COLO829 (cell line): ENCODE data around the gene JCAD.
"Not testable (repeated sequence)": the region's sequence is repeated elsewhere in the genome, so short reads cannot be mapped to it uniquely, and the experiment has no call there.

Source experiments
- DNase-seq: peaks from one replicate; pipeline ENCODE4 v3.0.0; 2012; ENCODE audit warnings: low spot score

Gene JCAD

DNA sequence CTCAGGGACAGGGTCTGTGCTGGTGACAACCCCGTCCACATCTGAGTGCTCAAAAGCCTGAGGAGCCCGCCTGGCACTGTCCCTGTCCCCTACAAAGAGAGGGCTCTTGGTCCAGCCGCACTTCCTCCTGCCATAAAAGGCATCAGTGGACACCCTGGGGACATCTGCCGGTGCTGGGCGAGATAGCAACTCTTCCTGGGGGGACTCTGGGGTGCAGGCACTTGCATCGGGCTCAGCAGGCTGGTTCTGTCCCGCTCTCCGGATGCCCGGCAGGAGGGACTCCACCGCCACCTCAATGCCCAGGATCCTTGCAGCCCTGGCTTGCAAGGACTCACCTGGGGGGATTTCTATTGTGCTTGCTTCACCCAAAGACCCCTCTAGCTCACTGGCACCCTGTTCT is 32.8 kb downstream of the JCAD start:
- DNase-seq, result no peak

DNA sequence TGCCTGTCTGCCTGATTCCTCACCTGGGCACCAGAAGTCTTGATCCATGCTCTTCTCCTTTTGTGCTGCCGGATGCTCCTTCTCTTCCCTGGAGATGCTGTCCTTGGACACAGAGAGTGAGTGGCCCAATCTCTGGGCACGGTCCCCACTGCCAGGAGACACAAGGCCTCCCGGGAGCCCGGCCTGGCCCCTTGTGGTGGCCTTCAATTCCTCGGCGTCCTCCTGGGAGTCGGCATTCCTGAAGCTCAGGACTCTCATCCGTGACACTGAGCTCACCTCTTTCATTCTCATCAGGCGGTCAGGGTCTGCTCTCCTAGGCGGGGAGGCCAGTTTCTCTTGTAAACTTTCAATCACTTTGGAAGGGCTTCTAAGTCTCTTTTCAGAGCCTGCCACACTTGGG is 33.3 kb downstream of the JCAD start:
- DNase-seq, result no peak

DNA sequence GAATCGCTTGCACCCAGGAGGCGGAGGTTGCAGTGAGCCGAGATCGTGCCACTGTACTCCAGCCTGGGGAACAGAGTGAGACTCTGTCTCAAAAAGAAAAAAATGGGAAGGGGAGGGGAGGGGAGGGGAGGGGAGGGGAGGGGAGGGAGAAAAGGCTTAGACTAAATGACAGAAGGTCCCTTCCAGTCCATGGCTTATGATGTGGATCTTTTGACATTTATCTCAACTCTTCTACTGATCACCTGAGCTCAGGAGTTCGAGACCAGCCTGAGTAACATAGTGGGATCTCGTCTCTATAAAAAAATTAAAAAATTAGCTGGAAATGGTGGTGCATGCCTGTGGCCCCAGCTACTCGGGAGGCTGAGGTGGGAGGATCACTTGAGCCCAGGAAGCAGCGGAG is 34.0 kb downstream of the JCAD start:
- not testable (repeated sequence) for DNase-seq

DNA sequence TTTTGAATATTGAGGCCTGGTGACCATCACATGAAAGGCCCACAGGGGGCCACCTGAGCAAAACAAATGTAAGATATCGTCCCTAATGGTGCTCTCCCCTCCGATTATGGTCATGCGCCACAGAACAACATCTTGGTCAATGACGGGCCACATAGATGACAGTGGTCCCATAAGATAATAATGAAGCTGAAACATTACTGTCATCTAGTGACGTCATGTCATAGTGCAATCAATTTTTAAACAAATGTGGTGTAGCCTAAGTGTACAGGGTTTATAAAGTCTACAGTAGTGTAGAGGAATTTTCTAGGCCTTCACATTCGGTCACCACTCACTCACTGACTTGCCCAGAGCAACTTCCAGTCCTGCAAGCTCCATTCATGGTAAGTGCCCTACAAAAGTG is 36.8 kb downstream of the JCAD start:
- no peak for DNase-seq

DNA sequence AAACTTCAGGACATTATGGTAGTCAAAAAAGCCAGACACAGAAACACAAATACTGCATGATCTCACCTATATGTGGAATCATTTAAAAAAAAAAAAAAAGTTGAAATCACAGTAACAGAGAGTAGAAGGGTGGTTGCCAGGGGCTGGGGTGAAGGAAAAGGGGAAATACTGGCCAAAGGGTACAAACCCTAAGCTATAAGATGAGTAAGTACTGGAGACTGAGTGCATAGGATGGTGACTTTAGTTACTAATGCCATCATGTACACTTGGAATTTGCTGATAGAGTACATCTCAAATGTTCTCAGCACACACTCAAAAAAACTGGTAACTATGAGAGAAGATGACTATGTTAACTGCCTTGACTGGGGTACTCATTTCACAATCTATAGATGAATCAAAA is 39.9 kb downstream of the JCAD start:
- DNase-seq, result no peak

DNA sequence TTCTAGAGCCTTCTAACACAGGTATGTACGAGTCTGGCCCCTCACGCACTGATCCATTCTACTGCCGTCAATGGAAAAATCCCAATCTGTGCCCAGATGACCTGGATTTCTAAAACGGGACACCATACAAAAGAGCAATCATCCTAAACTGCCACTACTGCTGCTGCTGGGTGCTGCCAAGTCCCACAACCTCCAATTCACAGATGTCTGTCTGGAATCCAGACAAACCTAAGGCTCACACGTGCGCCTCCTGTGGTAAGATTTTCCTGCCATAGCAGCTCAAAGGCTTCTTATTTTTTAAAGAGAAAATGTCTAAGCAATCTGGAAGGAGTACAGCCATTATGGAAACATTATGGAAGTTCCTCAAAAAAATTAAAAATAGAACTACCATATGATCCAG is 40.9 kb downstream of the JCAD start:
- no peak for DNase-seq

DNA sequence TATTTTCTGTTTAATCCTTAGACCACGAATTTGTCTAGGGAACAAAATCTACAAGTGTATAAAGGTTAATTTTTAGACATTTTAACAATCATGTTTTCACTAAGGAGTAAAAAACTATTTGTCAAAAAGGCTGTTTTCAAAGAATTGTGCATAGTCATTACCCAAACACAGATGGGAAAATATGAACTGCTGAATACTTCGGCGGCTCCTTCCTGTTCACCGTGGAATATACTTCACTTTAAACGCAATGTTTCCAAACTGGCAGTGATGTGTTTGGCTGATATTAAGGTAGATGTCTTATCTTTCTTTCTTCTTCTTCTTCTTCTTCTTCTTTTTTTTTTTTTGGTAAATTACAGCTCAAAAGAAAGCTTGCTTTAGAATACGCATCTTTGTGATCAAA is 41.4 kb downstream of the JCAD start:
- DNase-seq, result no peak

DNA sequence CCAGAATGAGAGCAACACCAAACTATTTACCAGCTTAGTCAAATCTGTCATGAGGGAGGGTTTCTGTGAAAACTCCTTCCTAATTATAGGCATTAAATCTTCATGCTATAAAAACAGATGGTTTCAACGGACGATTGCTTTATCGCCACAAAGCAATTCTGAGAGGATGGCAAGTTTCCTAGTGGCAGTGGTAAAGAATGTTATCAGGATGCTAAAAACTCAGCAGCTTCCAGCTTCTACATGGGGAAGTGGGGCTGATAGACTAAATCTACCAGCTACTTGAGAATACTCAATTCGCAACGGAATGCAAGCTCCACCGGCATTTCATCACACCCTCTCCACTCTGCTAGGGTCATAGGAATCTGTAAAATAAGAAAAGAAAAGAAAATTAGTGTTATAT is 41.8 kb downstream of the JCAD start:
- no peak for DNase-seq

DNA sequence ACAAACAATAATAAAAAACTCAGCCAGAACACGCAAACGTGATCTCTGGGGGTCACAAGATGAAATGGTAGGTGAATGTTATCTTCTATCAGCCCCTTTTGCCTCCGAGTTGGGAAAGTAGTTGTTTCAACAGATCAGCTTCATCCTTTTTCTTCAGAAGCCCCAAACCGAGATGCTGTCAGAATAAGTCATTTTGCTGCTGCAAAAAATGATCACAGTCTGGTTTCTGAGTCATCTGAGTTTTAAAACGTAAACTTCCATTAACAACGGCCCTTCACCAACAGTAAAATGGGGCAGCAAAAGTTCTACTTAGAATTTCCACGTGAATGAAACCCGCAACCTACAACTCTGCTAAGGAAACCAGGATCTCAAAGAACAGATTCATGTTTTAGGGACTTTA is 44.9 kb downstream of the JCAD start:
- DNase-seq, result no peak

DNA sequence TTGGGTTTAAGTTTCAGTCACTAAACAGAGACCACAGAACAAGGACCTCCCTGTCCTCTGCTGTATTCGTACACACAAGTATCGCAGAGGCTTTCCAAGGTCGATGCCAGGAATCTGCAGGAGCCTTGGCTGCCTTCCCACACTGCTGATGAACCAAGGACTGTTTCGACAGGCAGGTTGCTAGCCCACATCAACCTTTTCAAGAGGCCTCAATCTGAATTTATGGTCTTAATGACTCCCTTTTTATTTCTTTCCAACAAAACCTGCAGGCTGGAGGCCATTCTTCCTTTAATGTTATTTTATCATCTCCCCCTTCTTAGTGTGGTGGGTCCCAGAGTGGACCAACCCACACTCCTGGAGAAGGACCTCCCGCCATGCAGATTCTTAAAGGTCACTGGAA is 45.6 kb downstream of the JCAD start:
- DNase-seq, result no peak

DNA sequence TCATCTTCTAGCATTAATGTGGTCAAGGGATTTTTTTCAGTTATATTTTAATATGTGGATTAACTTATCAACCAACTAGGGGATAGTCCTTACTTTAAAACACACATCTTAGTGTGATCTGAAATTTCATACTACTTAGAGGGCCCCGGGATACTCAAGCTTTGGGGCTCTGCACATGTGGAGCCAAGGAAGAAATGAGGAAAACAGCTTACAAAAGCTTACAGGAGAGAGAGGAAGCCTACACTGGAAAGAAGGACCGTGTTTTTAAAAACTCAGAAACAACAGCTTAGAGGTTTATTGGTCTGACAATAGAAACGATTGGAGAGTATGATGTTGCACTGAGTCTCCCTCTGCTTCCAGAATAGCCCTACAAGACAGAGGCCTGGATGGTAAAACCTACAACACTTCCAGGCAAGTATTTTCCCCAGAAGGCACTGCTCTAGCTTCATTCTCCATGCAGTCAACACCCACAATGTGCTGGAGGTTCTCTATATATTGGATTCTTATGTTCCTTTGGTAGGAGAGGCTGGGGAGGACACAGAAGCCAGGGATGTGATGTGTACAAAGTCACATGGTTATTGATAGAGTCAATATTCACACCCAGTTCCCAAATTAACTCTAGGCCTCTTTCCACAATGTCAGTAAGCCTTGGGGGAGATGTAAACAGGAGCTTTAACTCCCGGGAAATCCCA is 47.3 kb downstream of the JCAD start:
- no peak for DNase-seq

DNA sequence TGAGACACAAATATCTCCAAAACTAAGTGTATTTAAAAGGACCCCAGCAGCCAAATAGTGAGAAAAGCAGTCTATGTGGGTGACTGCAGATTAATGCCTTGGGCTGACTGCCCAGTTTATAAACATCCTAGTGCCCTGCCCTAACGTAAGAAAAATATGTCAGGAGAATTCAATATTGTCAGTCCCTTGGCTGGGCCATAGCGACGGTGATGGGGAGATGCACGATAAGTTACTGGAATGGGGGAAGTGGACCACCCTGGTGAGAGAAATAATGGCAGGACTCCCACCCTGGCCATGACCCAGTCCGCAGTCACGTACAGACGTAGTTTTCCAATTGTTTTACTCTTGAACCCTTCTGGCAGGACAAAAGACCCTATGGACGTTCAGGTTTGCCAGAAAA is 48.0 kb downstream of the JCAD start:
- DNase-seq, result no peak

DNA sequence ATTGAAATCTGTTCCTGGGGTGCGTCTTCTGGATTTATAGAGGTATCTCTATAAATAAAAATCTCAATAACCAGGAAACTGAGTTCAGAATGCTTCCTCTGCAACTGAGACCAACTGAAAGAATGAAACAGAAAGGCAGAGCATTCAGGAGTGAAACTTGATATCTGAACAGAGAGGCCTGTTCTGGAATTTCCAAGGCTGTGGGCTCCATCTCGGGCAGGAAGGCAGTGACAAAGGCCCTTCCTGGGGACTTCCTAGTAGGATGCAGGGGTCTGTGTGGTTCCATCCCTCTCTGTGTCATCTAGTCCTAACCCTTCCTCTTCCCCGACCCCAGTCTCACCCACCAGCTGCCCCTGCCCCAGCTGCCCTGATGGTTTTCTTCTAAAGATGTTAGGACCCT is 52.0 kb downstream of the JCAD start:
- DNase-seq, result no peak

DNA sequence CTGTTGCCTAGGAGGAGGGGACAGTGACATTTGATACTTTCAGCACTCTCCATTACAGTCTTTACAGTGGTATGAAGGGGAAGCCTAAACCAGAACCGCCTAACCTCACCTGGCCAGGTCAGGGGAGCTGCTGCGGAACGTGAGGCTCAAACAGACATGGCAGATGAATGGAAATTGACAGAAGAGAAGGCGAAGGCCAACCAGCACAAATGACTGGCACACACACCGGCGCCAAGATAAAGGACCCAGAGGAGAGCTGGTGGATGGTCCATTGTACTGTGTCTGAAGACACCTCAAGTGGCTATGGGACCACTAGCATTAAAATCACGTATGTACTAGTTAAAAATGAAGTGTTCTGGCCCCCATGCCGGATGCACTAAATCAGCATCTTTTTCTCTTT is 53.0 kb downstream of the JCAD start:
- DNase-seq, result no peak

DNA sequence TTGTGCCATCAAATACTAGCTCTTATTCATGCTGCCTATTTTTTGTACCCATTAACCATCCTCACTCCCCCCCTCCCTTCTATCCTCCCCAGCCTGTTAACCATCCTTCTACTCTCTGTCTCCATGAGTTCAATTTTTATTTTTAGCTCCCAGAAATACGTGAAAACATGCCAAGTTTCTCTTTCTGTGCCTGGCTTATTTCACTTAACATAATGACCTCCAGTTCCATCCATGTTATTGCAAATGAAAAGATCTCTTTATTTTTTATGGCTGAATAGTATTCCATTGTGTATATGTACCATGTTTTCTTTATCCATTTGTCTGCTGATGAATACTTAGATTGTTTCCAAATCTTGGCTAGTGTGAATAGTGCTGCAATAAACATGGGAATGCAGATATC is 54.3 kb downstream of the JCAD start:
- not testable (repeated sequence) for DNase-seq

DNA sequence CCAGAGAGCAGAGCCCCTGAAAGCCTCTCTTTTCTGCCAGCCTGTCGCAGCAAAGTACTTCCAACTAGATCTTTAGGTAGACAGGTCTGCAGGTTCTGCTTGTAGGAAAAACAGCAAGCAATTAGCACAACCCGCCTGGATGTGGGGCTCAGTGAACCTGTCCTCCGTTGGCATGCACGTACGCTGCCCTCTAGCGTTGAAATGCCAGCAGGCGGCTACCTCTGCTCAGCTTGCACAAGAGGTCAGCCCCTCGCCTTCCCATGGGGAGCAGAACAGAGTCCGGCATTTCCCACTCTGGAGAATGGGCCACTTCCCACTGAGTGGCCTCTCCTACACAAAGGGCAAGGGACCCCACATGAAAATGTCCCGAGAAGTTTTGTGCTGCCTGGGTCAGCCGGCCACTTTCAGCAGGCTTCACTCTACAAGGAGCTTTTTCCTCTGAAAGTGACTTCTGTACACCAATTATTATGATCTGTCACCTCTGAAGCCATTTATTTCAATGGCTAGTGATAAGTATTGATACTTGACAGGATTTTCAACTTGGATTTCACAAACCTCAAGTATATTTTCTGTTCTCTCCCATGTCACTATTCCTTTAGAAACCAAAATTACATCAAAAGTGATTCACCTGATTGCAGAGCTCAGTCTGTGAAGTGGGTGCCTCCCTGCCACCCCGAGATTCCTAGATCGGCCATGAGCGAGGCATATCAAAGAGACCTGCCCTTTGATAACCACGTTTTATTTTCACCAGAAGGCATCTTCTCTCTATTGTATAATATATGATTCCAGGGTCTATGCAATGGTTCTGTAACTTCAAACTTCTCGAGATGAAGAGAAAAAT is 56.7 kb downstream of the JCAD start:
- peak; percentile 62 for DNase-seq

DNA sequence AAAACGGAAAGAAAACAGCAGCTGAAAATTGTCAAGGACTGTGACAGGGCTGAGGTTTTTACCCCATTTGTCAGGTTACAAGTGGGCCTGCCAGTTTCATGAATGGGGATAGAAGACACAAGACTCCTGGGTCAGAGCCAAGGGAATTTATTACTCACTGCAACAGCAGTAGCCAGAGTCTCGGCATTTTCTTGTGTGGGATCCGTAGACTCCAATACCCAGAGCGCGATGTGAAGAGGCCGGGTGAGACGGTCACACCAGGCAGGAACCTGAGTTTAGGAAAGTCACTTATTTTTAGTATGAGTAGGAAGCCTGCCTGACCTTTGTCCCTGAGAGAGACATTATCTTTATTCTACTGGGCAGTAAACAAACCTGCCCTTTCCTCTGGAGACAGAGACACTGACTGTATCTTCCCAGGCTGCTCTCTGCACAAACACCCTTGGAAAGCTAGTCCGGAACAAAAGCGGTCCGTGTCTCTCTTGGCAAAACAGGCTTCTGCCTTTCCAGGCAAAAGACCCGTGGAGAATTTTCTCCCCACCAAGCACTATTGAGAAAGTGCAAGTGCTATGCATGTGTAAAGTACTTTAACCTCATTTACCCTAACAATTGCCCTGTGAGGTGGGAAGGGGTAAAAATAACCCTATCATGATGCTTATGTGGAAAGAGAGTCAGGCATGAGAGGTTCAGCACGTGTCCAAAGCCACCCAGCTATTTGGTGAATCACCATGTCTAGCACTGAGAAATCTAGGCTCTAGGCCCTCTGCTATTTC is 58.4 kb downstream of the JCAD start:
- no peak for DNase-seq

DNA sequence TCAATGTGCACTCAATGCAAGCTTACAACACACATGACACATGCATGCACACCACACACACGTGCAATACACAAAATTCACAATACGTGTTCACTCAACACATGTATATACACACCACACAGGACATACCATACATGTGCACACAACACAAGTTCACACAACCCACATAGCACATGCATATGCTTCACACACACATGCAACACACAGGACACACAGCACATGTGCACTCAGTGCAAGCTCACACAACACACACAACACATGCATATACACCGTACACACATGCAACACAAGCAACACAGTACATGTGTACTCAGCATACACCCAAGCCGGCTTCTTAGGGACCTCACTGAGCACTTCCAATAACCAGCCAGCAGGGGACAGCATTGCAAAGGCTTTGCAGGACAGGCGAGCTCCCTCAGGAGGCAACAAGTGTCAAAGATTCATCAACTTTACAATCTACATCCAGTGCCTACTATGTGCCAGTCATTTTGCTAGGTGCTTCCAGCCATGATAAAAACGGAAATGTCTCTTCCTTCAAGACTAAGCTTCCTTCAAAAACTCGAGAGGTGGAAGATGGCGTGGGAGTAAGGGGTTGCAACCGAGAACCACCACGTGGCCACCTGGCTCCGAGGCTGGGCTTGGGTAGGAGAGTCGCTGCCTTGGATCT is 61.1 kb downstream of the JCAD start:
- DNase-seq, result peak; percentile 72

DNA sequence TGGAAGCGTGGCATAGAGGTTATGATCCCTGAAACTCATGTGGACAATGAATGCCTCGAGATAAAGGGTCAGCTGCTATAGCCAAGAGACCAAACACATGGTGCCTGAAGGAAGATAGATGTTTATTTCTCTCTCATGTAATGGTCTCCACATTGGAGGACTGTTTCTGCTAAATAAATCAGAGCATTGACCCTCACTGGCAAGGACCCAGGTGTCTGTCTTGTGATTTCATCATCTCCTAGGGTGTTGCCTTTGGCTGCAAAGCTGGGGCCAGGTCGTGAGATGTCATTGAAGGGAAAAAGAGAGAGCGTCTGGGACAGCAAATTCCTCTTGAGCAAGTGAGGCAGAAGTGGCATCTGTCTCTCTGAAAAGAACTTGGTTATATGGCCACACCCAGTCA is 64.6 kb downstream of the JCAD start:
- DNase-seq, result no peak

DNA sequence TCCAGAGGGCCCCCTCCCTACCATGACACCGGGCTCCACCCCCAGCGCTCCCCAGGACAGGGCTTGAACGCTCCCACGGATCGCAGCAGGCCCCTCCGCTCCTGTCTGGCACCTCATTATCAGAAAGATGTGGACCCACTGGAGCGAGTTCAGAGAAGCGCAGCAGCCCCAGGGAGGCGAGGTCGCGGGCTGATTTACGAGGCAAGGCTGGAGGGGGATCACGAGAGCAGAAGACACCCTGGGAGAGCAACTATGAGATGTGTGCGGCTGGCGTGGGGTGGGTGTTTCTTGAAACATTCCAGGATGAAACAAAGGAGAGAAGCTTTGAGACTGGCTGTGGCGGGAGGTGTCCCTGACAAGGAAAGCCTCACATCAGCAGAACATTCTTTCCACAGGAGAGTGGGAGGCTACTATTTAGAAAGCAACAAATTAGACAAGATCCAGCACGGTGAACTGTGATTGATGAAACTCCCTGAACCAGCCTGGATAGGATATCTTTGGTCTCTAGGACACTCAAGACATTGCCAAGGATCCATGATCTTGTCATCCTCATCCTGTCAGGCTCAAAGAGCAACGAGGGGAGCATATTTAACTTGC is 66.0 kb downstream of the JCAD start:
- DNase-seq, result no peak

DNA sequence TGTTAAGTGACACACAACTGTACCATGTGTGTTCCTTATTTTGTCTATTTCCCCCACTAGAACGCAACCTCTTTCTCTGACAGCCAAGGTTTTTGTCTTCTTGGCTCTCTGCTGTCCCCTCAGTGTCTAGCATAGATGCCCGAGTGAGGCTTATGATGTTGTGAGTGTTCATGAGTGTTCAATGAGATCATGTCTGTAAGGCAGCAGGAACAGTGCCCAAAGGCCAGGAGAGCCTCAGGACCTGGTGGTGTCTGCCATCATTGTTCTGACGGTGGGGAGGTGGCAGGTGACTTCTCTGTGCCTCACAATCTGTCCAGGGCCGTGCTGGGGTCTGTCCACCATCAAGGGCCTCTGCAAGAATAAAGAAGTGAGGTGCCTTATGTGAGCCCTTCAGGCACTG is 66.5 kb downstream of the JCAD start:
- DNase-seq, result no peak

DNA sequence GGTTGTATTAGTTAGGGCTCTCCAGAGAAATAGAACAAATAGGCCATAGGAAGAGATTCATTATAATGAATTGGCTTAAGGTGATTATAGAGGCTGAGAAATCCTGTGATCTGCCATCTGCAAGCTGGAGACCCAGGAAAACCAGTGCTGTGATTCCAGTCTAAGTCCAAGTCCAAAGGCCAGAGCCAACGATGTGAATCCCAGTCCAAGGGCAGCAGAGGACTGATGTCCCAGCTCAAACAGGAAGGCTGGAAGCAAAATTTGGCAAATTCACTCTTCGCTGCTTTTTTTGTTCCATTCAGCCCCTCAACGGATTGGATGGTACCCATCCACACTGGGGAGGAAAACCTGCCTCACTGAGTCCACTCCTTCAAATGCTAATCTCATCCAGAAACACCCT is 68.0 kb downstream of the JCAD start:
- DNase-seq, result no peak
